HepG2 (cell line): ENCODE results near the gene CHST13. TPM values are rescaled to one million over a fixed set of nuclear protein-coding genes. Genes with fewer than 3 reads are reported as not detected.

Experiments
- HNF1A ChIP-seq, 2 experiments: sonication (generic) in 1 of 2; formaldehyde crosslinking in 1 of 2; IDR thresholded peaks; 2 replicates each; pipeline versions ENCODE4 v1.4.0 to v1.6.1; 2016 to 2020; ENCODE audit warnings: borderline replicate concordance in 1 of 2, low read depth in 1 of 2, mild to moderate bottlenecking in 1 of 2, missing genetic modification reagents in 1 of 2
- HNRNPLL ChIP-seq: fragments of 200-400 bp; formaldehyde crosslinking; IDR thresholded peaks from 2 replicates; pipeline ENCODE4 v1.6.1; 2017; ENCODE audit warnings: mild to moderate bottlenecking, low read depth, low read length; ENCODE audit not compliant: poor library complexity, severe bottlenecking
- IRF2 ChIP-seq: IDR thresholded peaks from 2 replicates; pipeline ENCODE4 v1.6.1; 2018; ENCODE audit warnings: missing genetic modification reagents, missing compliant biosample characterization
- PAX8 ChIP-seq: sonication (generic); formaldehyde crosslinking; IDR thresholded peaks from 2 replicates; pipeline ENCODE4 v1.8.0; 2022; ENCODE audit warnings: mild to moderate bottlenecking, missing genetic modification reagents, borderline replicate concordance
- ZNF235 ChIP-seq: sonication (generic); formaldehyde crosslinking; IDR thresholded peaks from 2 replicates; pipeline ENCODE4 v1.8.1; 2023; ENCODE audit warnings: mild to moderate bottlenecking, missing genetic modification reagents, borderline replicate concordance
- ZNF441 ChIP-seq: sonication (generic); formaldehyde crosslinking; IDR thresholded peaks from 2 replicates; pipeline ENCODE4 v1.7.0; 2021; ENCODE audit warnings: missing genetic modification reagents, borderline replicate concordance
- ZNF572 ChIP-seq: sonication (generic); formaldehyde crosslinking; IDR thresholded peaks from 2 replicates; pipeline ENCODE4 v1.5.1; 2020; ENCODE audit warnings: mild to moderate bottlenecking, missing genetic modification reagents
- ZNF777 ChIP-seq: sonication (generic); formaldehyde crosslinking; IDR thresholded peaks from 2 replicates; pipeline ENCODE4 v1.4.0; 2020; ENCODE audit warnings: missing genetic modification reagents
- polyA plus RNA-seq, 8 experiments: library from polyadenylated mRNA; depleted of rRNA in 3 of 8; stranded (reverse) in 7 of 8; unstranded in 1 of 8; fragments of >200 nt; fragmentation: Illumina TruSeq in 4 of 8; extraction: Trizol in 4 of 8; gene quantifications; 2 replicates each; pipeline versions ENCODE4 v1.2.1 to v1.2.3, GENCODE V29; 2011 to 2016; ENCODE audit warnings: low read depth in 4 of 8, missing spikeins in 1 of 8, mixed read lengths in 1 of 8; ENCODE audit not compliant: insufficient read depth in 1 of 8
- total RNA-seq, 5 experiments: library from RNA; depleted of rRNA; stranded (reverse); fragments of >200 nt; fragmentation: Illumina TruSeq; extraction: Trizol; gene quantifications; 2 replicates each; pipeline ENCODE4 v1.2.3, GENCODE V29; 2016; ENCODE audit warnings: low read depth in 1 of 5
- TF ChIP-seq, protein P1 (sequence below): sonication (generic); formaldehyde crosslinking; IDR thresholded peaks from 2 replicates; pipeline ENCODE4 v1.5.1; 2020; ENCODE audit warnings: missing genetic modification reagents, mild to moderate bottlenecking, borderline replicate concordance
- TF ChIP-seq, protein P2 (sequence below): sonication (generic); formaldehyde crosslinking; IDR thresholded peaks from 2 replicates; pipeline ENCODE4 v1.4.0; 2020; ENCODE audit warnings: missing genetic modification reagents, borderline replicate concordance
- TF ChIP-seq, protein P3 (sequence below): sonication (generic); formaldehyde crosslinking; IDR thresholded peaks from 2 replicates; pipeline ENCODE4 v1.5.1; 2020; ENCODE audit warnings: mild to moderate bottlenecking, missing genetic modification reagents, borderline replicate concordance
- TF ChIP-seq, protein P4 (sequence below): sonication (generic); formaldehyde crosslinking; IDR thresholded peaks from 2 replicates; pipeline ENCODE4 v1.9.0; 2022; ENCODE audit warnings: missing genetic modification reagents, mild to moderate bottlenecking, borderline replicate concordance

Gene CHST13
- total and polyA plus RNA-seq, 2 of the 13 experiments (the other 11 are each of a cell fraction or from before 2014, with no cell fraction given): 32.0 to 43.1 TPM

DNA sequence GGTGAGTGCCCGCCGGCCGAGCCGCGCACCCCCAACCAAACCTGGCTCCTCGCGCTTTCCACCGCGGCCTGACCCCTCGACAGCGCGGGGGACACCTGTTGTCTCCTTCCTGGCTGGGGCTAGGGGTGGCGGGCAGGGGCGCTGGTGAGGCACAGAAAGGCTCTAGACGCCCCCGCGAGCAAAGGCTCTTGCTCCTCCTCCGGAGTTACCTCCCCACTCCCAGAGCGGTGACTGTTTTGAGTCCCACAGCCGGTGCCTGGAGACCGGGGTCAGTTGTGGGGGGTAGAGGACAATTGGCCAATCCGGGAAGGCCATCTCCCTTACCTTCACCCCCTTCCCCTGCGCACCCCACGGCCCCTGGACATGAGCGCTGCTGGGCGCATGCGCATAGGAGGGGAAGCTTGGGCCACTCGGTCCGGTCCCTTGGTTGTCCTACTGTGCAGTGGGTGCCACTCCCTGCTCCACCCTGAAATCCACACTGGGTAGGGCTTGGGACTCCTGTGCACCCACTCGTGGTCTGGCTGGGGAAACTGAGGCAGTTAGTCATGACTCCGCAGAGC is 554 bp downstream of the CHST13 start (continued):
- TF ChIP-seq, protein P1, sequence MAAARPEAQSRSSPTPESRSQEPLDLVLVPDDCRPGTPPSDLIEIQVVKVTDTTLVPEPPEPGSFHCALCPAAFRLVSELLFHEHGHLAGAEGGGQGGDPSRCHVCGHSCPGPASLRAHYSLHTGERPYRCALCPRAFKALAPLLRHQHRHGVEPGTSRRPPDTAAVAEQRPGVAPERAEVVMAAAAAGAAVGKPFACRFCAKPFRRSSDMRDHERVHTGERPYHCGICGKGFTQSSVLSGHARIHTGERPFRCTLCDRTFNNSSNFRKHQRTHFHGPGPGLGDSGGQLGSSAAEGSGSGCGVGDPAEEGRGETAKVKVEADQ (CRISPR knock-in tag): no peak
- TF ChIP-seq HNF1A (IDR thresholded peaks at IDR 0.05; ENCODE audit: low read depth) (no peak), HNF1A (CRISPR knock-in tag; IDR thresholded peaks at IDR 0.05; ENCODE audit: borderline replicate concordance) (0 out of 2 replicates have a peak, but pooled peaks have one; percentile 12), ZNF235 (CRISPR knock-in tag) (no peak), ZNF777 (peak; percentile 29), IRF2 (0 out of 2 replicates have a peak, but pooled peaks have one; percentile 9), HNRNPLL (no peak), ZNF572 (CRISPR knock-in tag) (no peak), ZNF441 (CRISPR knock-in tag) (0 out of 2 replicates have a peak, but pooled peaks have one; percentile 9), PAX8 (CRISPR knock-in tag) (0 out of 2 replicates have a peak, but pooled peaks have one; percentile 78)
- TF ChIP-seq, protein P2, sequence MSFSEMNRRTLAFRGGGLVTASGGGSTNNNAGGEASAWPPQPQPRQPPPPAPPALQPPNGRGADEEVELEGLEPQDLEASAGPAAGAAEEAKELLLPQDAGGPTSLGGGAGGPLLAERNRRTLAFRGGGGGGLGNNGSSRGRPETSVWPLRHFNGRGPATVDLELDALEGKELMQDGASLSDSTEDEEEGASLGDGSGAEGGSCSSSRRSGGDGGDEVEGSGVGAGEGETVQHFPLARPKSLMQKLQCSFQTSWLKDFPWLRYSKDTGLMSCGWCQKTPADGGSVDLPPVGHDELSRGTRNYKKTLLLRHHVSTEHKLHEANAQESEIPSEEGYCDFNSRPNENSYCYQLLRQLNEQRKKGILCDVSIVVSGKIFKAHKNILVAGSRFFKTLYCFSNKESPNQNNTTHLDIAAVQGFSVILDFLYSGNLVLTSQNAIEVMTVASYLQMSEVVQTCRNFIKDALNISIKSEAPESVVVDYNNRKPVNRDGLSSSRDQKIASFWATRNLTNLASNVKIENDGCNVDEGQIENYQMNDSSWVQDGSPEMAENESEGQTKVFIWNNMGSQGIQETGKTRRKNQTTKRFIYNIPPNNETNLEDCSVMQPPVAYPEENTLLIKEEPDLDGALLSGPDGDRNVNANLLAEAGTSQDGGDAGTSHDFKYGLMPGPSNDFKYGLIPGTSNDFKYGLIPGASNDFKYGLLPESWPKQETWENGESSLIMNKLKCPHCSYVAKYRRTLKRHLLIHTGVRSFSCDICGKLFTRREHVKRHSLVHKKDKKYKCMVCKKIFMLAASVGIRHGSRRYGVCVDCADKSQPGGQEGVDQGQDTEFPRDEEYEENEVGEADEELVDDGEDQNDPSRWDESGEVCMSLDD: no peak; the same call in none of the 2 replicates
- TF ChIP-seq, protein P3, sequence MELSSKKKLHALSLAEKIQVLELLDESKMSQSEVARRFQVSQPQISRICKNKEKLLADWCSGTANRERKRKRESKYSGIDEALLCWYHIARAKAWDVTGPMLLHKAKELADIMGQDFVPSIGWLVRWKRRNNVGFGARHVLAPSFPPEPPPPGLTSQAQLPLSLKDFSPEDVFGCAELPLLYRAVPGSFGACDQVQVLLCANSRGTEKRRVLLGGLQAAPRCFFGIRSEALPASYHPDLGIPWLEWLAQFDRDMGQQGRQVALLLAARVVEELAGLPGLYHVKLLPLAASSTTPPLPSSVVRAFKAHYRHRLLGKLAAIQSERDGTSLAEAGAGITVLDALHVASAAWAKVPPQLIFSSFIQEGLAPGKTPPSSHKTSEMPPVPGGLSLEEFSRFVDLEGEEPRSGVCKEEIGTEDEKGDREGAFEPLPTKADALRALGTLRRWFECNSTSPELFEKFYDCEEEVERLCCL (CRISPR knock-in tag): peak; percentile 70; the same call in 1 of the 2 replicates
- TF ChIP-seq, protein P4, sequence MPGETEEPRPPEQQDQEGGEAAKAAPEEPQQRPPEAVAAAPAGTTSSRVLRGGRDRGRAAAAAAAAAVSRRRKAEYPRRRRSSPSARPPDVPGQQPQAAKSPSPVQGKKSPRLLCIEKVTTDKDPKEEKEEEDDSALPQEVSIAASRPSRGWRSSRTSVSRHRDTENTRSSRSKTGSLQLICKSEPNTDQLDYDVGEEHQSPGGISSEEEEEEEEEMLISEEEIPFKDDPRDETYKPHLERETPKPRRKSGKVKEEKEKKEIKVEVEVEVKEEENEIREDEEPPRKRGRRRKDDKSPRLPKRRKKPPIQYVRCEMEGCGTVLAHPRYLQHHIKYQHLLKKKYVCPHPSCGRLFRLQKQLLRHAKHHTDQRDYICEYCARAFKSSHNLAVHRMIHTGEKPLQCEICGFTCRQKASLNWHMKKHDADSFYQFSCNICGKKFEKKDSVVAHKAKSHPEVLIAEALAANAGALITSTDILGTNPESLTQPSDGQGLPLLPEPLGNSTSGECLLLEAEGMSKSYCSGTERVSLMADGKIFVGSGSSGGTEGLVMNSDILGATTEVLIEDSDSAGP (CRISPR knock-in tag): no peak
